ENCODE results near the gene PARD3. TPM values are rescaled to one million over a fixed set of nuclear protein-coding genes. Genes with fewer than 3 reads are reported as not detected.

The PARD3 gene
- polyA plus RNA-seq, 2 of the 4 experiments (the other 2 are of a cell fraction) = 110 to 200 TPM

DNA sequence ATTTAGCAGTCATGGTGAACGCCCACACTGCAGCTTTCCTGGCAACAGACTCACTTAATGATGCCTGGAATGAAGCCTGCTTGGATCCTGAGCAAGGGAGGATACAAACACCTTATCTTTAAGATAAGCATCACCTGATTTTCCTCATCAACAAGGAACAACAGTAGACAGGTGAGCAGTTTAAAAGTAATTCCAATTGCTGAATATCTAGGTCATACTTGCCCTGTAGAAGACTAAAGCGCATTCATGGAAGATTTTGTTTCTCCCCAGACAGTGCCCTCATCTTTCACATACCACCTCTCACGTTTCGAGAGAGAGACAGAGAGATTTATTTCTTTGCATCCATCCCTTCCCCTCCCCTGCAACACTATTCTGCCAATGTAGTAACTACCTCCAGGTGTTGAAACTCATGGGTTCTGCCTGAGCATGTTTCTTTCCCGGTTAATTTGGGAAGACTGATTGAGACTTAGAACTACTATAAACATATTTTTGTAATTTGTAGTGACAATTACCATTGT is 660.7 kb downstream of the PARD3 start (continued):
- no peak for TF ChIP-seq KDM1A (IDR thresholded peaks at IDR 0.05; ENCODE audit: low read depth)
- TF ChIP-seq PHF8 (IDR thresholded peaks at IDR 0.05; ENCODE audit: borderline replicate concordance, low read depth) = no peak
- TF ChIP-seq MAFK (IDR thresholded peaks at IDR 0.05; ENCODE audit: partially characterized antibody) = no peak
- TF ChIP-seq ZFP36 (IDR thresholded peaks at IDR 0.05; ENCODE audit: borderline replicate concordance, partially characterized antibody) = no peak
- TF ChIP-seq RAD21 (conservative IDR thresholded peaks at IDR 0.05 in 1 of 2, IDR thresholded peaks at IDR 0.05 in 1 of 2) = no peak

GRCh38 chr10:34153663-34154382 is 661.3 kb downstream of the PARD3 start:
- TF ChIP-seq CTCF (IDR thresholded peaks at IDR 0.05) (no peak), ATOH8 (CRISPR knock-in tag; IDR thresholded peaks at IDR 0.05; ENCODE audit: low read depth) (no peak), NPAS2 (CRISPR knock-in tag; IDR thresholded peaks at IDR 0.05; ENCODE audit: borderline replicate concordance) (no peak), POLR2AphosphoS2 (conservative IDR thresholded peaks at IDR 0.05; ENCODE audit: low read length) (no peak), BCL3 (IDR thresholded peaks at IDR 0.05) (no peak), BHLHE40 (IDR thresholded peaks at IDR 0.05; ENCODE audit: low read depth, low read length) (no peak), HMGXB4 (CRISPR knock-in tag; IDR thresholded peaks at IDR 0.05; ENCODE audit: borderline replicate concordance) (no peak), POLR2A (IDR thresholded peaks at IDR 0.05; ENCODE audit: low read length) (no peak), GATA3 (IDR thresholded peaks at IDR 0.05; ENCODE audit: borderline replicate concordance) (no peak), ZC3H11A (IDR thresholded peaks at IDR 0.05) (no peak), JUN (IDR thresholded peaks at IDR 0.05) (no peak), RAD21 (conservative IDR thresholded peaks at IDR 0.05 in 1 of 2, IDR thresholded peaks at IDR 0.05 in 1 of 2) (no peak)
- TF ChIP-seq, protein P1, sequence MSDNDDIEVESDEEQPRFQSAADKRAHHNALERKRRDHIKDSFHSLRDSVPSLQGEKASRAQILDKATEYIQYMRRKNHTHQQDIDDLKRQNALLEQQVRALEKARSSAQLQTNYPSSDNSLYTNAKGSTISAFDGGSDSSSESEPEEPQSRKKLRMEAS (IDR thresholded peaks at IDR 0.05) = no peak
- TF ChIP-seq, protein P2, sequence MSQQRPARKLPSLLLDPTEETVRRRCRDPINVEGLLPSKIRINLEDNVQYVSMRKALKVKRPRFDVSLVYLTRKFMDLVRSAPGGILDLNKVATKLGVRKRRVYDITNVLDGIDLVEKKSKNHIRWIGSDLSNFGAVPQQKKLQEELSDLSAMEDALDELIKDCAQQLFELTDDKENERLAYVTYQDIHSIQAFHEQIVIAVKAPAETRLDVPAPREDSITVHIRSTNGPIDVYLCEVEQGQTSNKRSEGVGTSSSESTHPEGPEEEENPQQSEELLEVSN (IDR thresholded peaks at IDR 0.05; ENCODE audit: borderline replicate concordance, low read depth) = no peak
- ATAC-seq (no peak), DNase-seq (ENCODE audit: low read depth in 1 of 2, low spot score in 1 of 2) (no peak), FAIRE-seq (no peak)
- WGBS (ENCODE audit: missing lambda C conversion rate) = 91% methylated on average over 4 of the region's 4 CpGs
- H3K9me3 ChIP-seq = no peaks in the 10 kb centered on the region
- no peak overlapping the region for H3K27ac ChIP-seq
- H3K4me1 ChIP-seq = peaks cover 15% of the 10 kb centered on the region
- ChIA-PET POLR2A (no interaction called here), CTCF (no interaction called here)
- H3K4me3 ChIP-seq = no peak overlapping the region
- H3K4me2 ChIP-seq = no peak overlapping the region

Data from A549 (cell line).